GM04503 (cell line): Measurements from ENCODE around the gene PLCB1.
"Not testable (repeated sequence)": the region's sequence is repeated elsewhere in the genome, so short reads cannot be mapped to it uniquely, and the experiment has no call there.

Experiments
- DNase-seq: peaks from one replicate; pipeline ENCODE4 v3.0.0-alpha.2; 2012; ENCODE audit warnings: low read depth

PLCB1 gene

DNA sequence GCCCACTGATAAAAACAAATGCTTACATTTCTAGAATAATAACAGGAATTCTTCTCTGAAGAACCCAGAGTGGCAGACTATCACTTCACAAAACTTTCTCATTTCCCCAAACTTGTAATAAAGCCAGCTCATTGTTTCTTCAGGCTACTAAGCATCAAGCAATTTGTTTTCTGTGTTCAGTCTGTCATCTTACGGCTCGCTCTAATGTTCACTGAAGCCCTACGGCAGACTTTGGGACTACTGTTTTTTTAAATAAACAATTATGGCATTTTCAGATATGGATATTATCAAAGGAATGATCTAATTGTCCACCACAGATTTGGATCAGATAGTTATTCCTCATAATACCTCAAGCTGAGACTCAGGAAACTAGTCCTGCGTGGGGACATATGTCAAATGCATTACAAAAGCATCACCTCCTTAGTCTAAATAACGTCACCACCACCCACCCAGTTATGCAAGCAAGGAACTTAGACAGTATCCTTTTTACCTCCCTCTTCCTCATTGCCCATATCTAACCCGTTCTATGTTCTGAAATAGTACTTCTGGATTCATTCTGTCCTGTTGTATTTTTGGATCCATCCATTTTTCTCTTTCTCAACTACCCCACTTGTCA lies 415.1 kb downstream of the PLCB1 start:
- DNase-seq: no peak

DNA sequence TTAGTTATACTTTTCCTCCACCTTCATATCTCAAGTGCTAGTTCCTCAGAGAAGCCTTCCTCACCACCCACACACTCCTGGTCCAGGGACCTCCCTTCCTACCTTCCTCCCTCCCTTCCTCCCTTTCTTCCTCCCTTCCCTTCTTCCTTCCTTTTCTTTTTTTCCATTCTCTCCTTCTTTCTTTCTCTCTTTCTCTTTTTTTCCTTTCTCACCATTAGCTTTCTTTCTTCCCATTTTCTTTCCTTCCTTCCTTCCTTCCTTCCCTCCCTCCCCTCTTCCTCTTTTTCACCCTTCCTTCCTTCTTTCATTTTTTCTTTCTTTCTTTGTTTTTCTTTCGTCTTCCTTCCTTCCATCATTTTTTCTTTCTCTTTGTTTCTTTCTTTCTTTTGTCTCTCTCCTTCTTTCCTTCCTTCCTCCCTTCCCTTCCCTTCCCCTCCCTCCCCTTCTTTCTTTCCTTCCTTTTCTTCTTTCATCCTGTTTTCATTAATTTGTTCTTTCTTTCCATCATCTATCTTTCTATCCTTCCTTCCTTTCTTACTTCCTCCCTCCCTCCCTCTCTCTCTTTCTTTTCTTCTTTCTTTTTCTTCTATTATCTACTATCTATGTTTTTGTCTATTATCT lies 416.0 kb downstream of the PLCB1 start:
- no peak for DNase-seq

DNA sequence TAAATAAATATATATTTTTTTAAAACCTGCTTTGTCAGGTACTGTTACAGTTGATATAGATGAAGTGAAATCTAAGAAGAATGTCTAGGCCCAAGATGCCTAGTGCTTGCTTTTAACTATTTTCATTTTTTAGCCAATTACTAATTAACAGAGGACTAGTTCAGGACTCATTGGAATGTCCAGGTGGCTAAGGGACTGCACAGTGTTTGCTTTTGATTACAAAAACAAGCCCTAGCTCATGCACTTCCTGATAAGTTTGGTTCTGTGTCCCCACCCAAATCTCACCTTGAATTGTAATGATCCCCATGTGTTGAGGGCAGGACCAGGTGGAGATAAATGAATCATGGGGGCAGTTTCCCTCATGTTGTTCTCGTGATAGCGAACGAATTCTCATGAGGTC lies 417.1 kb downstream of the PLCB1 start:
- no peak for DNase-seq

DNA sequence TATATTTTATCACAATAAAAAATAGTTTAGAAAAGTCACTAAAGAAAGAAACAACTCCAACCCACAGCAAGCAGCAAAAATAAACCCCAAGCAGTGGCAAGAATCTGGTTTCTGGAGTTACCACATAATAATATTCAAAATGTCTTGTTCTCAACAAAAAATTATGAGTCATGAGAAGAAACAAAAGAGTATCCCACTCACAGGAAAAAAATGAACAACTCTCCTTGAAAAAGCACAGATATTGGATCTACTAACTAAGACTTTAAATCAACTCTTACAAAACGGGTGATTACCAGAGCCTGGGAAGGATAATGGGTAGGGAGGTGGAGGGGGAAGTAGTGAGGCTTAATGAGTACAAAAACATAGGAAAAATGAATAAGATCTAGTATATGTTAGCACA lies 425.6 kb downstream of the PLCB1 start:
- peak; percentile 41 for DNase-seq

DNA sequence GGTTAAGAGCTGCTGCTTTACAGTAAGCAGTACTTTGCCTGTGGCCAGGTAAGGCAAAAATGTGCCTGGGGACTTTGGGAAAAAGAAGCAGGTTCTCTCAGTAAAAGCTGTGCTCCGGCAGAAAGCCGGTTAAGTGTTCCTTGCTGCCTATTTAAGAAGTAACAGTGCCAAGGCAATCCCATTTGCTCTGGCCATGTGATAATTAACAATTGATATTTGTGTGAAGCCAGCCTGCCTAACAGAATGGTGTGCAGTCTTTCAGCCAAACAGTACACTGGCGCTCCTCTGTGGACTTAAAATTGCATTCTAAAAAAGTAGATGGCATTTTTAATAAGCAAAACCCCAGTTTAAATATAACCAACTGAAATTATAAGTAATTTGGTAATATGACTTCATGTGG lies 430.3 kb downstream of the PLCB1 start:
- DNase-seq: no peak

DNA sequence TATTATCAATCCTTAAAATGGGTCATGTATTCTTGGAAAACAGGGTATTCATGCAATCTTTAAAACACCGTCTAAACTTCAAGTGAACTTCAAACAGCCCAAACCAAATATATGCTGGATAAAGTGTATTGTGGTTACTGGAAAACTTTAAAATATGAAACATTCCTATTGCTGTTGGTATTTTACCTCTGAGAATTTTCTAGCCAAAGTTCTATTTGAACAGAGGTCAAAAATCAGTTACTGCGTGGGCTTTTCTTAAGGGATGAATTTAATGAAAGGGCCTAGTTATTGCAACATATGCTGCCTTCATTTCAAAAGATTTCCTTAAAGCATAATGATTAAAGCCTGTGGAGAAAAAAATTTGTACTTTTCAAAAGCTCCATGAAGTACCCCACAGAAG lies 436.0 kb downstream of the PLCB1 start:
- no peak for DNase-seq

DNA sequence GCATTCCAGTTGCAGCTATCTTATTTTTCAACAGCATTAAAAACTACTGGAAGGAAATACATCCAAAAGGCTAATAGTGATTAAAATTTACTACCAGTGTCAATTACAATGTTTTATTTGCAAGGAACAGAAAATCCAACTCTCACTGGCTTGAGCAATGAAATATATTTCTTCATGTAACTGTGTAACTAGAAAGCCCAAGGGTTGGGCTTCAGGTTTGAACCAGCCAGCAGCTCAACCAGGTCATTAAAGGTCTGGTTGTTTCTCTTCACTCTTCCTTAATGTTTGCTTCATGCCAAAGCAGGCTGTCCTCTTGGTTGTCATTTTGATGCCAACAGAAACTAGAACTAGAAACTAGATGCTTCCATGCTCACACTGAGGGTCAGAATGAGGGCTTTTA lies 437.7 kb downstream of the PLCB1 start:
- DNase-seq: no peak

DNA sequence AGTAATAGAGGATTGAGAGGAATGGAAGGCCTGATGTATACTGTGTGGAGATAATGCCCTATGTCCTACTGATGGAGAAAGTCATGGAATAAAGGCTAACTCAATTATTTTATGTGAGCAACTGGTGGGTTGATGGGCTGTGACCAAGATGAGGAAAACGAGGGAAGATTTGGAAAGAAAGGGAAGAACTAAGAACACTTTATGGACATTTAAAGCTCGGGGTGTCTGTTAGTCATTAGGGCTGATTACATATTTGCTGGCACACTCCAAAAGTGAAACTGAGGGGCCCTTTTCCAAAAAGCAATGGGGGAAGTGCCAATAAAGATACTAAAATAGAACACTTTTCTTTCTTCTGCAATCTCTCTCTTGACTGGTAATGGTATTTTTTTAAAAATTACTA lies 439.5 kb downstream of the PLCB1 start:
- DNase-seq: no peak

DNA sequence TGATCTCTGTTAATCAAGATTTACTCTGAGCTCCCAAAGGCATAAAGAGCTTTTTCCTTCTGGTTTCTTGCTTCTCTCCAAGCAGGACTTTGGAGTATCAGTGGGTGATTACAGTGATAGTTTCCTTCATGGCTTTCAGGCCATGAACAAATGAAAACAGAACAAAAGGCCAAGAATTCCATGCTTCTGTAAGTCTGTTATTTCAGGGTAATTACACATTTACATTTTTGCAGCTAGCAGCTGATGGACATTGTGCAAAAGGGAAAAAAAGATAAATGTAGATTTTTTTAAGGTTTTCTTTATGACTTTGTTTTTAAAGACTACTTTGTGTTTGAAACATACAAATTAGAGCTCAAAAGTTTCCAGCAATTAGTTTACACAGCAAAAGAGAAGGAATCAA lies 441.6 kb downstream of the PLCB1 start:
- DNase-seq: no peak

DNA sequence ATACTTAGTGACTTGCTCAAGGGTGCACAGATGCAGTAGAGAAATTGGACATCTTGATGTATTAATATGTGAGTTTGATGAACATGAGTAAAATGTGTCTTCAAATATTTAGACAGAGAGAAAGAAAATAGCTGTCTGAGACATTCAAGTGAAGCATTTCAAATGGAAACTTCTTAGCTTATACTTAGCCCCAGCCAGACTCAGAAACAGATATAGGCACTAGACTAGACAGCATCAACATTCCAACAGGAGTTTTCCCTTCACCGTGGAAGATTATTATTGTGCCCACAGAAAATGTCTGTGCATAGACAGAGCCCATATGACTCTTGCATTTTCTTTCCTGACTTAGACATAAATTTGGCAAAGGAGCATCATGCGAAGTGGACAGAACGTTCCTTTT lies 443.0 kb downstream of the PLCB1 start:
- no peak for DNase-seq

DNA sequence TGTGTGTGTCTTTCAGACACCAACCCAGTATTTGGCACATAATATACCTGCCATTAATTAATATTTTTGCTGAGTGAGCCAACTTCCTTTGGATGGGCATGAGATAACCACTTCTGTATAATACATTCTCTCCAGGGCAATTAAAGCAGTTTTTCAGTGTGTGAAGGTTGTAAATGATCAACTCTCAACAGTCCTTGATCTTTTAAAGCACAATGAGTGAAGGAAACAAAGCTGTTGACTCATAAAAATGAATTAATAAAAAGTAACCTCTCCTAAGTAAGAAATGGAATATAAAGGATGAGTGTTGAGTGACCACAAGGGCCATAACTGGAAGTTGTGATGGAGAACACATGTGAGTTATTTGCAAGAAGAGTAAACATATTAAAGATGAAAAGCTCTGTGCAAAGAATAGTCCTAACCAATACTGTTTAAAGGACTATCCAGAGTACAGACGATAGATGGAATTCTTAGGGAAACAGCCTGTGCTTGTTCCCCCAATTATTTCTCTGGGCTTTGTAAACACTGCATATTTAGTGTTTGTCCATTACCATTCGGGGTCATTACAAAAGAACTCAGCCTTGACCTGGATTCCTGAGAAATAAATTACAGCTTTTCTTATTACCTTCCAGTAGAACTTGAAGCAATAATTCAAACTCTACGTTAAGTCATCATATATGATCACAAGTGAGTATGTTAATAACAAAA lies 446.2 kb downstream of the PLCB1 start:
- DNase-seq: no peak

DNA sequence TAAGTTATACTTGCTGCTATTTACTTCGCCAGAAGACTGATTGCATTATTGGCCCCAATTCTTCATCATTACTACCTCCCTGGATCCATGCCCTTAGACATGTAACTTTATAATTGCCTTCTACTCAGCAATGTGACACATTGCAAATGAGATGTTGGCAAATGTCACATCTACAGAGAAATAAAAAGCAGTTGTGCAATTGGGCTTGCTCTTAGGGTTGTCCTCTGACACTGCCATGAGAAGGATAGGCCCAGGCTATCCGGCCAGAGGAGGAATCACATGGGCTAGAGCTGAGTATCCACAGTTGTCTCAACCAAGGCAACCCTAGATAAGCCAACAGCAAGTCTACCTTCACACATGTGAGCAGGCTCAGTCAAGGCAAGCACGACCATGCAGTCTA lies 447.0 kb downstream of the PLCB1 start:
- DNase-seq: no peak

DNA sequence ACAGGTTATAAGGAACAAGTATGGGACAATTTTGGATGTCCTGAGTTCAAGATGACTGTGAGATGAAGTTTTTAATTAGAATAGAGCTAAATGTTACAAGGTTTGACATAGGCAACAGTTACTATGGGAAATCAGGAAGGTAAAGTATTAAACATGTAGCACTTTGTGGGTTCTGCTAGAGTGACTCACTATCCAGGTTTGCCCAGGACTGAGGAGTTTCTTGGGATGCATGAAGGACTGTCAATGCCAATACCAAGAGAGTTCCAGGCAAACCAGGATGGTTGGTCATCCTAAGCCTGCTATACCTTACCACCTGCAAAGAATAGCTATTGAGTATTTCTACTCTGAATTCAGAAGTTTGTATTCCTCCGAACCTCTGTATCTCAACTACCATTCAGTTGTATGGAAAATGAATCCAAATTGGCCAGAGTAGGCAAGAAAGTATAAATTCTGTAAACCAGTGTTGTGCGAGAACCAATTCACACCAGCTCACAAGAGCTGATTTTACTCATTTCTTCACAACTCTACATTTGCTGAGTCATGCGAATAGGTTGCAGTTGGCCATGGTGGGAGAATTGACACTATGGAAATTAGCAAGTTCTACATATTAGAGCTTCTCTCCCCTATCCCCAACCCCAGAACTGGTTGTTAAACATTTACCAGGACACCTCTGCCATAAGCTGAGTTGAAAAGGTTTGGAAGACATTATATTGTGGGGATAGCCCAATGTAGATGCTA lies 449.5 kb downstream of the PLCB1 start:
- no peak for DNase-seq

DNA sequence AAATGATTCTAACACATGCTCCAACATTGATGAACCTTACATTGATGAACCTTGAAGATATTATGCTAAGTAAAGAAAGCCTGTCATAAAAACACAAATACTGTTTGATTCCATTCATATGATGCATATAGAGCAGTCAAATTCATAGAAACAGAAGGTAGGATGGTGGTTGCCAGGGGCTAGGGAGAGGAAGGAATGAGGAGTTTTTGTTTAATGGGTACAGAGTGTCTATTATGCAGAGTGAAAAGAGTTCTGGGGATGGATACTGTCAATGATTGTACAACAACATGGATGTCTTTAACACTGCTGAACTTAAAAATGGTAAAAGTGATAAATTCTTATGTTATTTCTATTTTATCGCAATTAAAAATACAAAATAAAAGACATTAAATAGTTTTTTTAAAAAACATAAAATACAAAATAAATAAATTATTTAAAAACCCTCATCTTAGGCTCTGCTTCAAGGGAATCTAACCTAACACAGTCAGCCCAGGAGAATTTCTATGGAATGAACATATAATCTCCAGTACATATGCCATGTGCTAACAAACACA lies 451.0 kb downstream of the PLCB1 start:
- DNase-seq: no peak

DNA sequence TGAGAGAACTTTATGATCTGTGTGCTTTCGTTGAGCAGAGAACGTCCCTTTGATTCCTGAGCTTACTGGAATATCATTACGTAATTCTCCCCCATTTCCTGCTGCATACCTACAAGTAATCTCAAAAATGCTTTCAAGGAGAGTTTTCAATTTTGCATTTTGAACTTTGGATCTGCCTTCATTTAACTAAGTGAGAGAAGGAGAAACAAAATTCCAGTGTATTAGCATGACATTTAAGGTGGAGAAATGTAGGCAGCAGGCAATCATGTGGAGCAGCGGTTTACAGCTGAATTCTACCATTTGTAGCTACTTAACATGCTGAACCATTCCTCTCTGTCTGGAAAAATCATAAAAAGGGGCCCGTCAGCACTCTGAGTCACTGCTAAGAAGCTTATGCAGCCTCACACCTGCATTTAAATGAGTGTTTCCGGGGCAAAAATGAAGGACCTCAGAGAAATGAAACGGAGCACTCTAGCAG lies 451.5 kb downstream of the PLCB1 start:
- DNase-seq: no peak

DNA sequence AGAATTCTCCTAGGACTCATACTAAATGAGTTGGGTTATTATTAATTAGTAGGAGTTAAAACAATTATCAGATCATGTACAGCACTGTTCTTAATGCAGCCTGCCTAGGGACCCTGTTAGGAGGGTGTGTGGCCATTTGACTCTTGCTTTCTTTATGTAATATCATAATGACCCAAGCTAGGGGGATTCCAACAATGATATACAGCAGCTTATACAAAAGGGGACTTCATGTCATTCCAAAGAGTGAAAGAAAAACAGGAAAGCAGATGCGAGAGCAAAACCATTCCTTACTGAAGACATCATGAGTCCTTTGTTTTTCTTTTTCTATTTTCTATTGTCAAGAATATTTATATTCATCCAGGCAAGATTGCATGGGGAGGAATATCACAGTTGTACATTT lies 455.2 kb downstream of the PLCB1 start:
- no peak for DNase-seq

DNA sequence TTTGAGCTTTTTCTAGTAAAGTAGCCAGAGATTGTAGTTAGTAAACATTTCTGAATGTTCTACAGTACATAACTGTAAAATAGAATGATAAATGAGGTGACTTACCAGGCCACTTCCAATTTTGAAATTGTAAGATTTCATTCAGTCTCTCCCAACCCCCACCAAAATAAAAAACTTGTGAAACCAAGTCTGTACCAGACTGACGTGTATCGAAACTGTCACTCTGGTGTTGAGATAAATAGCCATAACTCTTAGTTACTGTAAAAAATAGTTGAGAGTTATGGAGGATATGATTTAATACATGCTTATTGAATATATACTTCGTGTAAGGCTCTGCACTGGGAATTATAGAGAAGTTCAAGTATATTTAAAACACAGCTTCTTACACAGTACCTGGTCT lies 455.7 kb downstream of the PLCB1 start:
- no peak for DNase-seq

DNA sequence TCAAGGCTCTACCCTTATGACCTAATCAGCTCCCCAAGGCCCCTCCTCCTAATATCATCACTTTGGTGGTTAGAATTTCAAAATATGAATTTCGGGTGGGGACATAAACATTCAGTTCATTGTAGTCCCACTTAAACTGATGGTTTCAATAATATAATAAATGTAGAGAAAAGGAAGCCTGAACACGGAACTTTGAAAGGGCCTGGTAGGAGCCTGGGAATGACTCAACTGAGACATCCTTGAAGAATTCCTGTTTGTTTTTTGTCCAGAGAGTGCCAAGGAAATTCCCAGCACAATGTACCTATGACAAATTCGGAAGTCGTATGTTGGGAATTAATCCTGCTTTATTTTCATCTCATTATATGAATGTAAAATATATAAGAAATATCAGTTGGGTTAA lies 457.9 kb downstream of the PLCB1 start:
- no peak for DNase-seq

DNA sequence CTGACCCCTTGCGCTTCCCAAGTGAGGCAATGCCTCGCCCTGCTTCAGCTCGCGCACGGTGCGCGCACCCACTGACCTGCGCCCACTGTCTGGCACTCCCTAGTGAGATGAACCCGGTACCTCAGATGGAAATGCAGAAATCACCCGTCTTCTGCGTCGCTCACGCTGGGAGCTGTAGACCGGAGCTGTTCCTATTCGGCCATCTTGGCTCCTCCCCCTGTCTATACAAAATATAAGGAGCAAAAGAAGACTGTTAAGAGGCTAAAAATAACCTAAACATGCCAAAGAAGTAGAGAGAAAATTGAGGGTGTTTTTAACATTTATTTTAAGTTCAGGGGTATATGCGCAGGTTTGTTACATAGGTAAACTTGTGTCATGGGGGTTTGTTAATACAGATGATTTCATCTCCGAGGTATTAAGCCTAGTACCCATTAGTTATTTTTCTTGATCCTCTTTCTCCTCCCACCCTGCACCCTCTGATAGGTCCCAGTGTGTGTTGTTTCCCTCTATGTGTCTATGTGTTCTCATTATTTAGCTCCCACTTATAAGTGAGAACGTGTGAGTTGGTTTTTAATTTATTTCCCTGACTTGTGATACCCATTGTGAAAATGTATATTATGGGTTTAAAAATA lies 469.0 kb downstream of the PLCB1 start:
- not testable (repeated sequence) for DNase-seq

DNA sequence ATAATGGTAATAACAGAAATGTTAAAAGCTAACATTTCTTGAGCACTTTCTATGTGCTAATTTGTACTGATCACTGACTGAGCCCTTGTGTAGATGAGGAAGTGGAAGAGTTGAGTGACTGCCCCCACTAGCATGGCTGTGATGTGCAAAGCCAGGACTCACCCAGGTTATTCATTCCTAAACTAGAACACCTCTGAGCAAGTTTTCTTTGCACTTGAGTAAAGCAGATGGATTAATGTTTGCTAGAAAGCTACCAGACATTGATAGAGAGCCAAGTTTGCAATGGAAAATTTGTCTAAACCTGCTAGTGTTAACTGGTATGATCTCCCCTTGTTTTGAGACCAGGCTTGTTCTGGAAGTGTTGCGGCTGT lies 469.5 kb downstream of the PLCB1 start:
- DNase-seq: no peak

DNA sequence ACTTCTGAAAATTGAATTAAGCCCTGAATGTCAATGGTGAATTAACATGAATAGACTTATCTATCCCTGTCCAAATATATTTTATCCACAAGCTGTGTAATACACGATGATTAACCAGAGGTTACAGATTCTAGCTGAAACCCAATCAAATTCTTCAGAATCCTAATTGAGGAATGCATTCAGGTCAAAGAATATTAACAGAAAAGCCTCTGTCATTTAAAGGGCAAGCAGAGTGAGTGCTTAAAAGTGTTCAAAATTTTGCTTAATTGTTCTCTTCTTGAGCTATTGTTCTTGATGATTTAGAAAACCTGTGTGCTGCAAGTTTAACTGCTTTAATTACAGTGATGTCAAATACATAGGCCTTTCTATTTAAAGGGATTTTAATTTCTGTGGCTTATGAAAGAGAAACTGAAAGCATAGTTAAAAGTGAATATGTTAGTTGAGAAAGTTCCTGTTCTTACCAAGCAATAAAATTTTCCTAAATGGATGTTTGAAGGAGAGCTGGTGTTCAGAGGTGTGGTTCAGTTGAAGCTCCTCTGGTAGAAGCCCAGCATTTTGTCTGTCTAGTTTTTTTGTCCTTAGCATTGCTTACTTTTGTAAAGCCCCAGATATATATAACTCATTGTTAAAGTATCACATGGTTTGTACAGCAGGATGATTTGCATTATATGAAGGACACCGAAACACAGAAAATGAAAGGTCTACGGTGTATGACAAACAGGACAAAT lies 470.5 kb downstream of the PLCB1 start:
- DNase-seq: no peak

DNA sequence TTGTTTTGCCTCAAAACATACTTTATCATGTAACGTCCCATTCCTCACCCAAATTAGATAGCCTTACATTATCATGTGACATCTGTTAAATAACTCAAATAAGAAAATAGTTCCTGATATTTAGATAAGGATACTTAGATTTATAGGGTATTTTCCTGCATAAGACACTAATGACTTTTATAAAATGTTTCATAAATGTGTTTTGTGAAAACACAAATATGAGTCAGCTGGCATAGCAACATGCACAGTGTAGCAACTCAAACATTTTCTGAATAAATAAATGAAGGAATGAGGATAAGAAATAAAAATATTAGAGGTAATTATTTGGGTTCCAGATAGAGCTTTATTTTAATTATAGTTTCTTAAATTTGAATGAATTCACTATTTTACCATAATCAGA lies 476.4 kb downstream of the PLCB1 start:
- no peak for DNase-seq
